Activated CD8-positive, alpha-beta memory T cell treated with anti-CD3 and anti-CD28 coated beads, Interleukin-2, amount 50 U/mL, for 4 hours (primary cell): ENCODE results near the gene KLHL17.
A peak's percentile ranks its signal among the peaks of the same experiment; 100 is the strongest.

Experiments
- DNase-seq: peaks from one replicate; pipeline ENCODE4 v3.0.0-alpha.2; 2020

The KLHL17 gene

DNA sequence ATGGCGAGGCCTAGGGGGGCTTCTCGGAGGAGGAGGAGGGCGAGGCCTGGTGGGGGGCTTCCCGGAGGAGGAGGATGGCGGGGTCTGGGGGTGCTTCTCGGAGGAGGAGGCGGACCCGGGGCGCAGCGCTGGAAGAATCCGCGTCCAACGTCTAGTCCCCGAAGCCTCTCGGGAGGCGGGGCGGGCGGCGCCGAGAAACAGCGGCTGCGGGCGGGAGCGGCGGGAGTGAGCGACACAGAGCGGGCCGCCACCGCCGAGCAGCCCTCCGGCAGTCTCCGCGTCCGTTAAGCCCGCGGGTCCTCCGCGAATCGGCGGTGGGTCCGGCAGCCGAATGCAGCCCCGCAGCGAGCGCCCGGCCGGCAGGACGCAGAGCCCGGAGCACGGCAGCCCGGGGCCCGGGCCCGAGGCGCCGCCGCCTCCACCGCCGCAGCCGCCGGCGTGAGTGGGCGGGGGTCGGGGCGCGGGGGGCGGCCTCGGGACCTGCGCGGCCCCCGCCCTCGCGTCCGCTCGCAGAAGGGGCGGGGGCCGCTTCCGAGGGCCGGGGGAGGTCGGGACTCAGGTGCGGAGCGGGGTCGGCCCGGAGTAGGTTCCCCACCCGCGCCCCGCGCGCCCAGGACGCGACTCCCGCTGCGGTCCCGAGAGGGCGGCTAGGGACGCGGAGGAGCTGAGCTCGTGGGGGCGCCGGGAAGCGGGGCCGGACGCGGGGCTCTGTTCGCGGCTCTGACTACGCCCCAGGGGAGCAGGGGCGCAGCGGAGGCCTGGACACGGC is at the start of gene KLHL17:
Gene KLHL17 (plus strand): TSS at position 222 of the 769 bp plus-strand sequence. CDS start 110 bp downstream, at position 332.
- DNase-seq = peak; percentile 81

DNA sequence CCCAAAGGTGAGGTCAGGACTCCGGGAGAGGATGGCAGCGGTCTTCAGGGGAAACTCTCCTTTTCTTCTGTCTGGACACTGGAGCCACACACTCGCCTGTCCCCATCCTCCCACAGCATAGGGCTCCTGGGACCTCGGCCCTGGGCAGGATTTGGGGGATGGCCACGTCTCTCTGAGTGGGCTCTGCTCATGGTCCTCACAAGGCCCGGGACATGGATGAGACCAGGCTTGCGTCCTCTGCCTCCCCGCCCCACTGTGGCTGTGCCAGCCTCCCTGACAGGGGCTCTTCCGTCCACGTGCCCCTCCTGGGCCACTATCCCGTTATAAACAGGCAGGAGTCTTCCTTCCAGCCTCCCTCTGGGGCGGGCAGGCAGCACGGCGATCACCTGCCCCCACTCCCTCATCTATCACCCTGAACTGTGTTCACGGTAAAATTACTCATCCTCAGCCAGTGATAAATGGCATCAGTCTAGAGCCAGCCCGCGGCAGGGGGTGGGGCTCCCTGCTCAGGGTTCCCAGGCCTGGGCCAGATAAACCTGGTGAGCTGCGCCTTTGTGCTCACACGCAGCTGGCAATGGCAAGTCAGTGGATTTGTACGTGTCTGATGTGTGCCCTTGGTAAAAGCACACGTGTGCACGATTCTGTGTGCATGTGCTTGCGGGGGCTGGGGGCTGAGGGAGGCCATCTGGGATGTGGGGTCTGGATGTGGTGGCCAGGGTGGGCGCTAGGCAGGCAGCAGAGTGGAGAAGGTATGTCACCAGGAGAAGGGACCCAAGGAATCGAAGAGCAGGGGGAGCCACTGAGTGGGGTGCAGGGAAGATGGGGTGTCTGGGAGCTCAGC is 49.3 kb upstream of the KLHL17 start:
- DNase-seq = peak; percentile 16

DNA sequence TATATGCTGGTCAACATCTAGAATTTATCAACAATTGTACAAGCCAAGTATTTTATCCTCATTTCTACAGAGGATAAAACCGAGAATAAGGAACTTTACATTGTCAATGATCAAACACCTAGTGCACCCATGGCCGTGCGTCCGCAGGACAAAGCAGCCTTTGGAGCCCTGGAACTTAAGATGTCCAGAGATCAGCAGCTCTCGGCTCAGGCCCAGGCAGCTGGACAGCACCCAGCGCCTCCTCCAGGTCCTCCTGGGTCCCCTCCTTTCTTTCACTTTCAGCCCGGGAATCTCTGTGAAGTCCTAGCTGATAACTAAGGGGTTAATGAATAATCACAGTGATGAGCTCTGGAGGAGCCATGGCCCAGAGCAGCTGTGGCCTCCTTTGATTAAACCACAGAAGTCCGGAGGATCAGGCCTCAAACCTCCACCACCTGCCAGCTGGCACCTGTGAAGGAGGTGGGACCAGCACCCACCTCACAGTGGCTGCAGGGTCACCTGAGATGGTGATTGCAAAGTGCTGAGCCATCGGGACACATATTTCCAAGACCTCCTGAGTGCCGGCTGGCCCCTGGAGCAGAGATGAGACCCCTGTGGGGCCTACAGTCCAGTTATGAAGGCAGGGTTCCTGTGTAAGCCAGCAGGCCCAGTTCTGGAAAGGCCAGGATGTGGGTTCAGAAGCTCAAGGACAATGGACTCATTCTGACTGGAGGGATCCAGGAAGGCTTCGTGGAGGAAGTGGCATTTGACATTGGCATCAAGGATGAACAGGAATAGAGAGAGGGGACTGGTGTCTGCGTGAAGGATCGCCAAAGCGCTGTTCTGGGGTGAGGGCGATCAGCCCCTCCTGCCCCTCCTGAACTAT is 48.3 kb upstream of the KLHL17 start:
- no peak for DNase-seq

GRCh38 chr1:912740-913301 is 47.6 kb upstream of the KLHL17 start:
- no peak for DNase-seq

DNA sequence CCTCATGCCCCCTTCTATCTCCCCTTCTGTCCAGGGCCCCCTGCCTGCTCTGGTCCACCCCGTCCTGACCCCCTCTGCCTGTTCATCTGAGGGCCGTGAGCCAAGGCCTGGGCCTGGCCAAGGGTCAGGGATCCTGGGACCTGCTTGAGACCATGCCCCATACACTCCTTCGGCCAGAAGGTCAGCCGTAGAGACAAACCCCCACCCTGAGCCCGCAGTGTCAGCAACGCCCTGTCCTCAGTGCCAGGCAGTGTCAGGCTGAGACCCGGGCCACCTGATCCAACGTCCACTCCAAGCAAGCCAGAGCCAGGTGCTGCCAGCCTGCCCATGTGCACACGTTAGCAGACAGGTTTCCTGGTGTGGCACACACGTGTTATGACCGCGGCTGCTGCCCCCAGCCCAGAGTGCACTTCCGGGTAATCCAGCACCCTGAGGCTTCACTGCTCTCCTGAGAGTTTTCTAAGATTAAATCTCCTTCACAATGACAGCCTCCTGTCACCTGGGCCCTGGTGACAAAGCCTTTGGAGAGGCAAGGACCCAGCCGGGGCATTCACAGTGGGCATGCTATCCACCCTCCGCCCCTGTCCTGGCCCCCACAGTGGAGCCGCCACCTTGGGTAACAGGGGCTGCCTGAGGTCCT is 46.8 kb upstream of the KLHL17 start:
- no peak for DNase-seq

GRCh38 chr1:914131-914890 is 46.1 kb upstream of the KLHL17 start:
- no peak for DNase-seq

DNA sequence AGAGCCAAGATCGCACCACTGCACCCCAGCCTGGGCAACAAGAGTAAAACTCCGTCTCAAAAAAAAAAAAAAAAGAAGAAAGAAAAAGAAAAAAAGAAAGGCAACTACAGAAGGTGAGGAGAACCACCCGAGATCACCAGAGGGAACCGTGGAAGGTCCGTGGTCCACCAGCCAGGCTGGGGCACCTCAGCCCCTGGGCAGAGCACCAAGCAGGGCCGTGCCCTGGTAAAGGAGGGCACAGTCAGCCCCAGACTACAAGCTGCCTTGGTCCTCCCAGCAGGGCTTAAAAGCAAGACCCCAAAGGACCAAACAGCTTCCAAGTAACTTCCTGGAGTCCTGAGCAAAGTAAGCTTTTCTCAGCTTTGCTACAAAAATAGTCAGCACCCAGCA is 45.5 kb upstream of the KLHL17 start:
- no peak for DNase-seq

GRCh38 chr1:915295-916172 is 44.9 kb upstream of the KLHL17 start:
- DNase-seq = no peak

GRCh38 chr1:916173-917075 is 44.0 kb upstream of the KLHL17 start:
- DNase-seq = no peak

DNA sequence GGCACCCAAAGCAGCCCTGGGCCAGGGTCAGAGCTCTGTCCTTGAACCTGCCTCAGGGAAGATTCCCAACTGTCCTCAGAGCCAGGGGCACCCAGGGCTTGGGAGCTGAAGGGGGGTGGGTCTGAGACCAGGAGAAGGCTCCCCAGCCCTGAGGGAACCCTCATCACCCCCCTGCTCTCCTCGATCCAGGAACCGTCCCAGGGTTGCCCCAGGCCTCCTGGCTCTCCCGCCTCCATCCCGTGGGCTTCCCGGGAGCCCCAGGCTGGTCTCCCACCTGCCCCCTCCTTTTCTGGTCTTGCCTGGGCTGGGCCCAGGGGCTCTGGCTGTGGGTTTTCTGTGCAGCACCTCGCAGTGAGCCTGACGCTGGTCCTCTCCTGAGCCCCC is 43.3 kb upstream of the KLHL17 start:
- DNase-seq = no peak

- DNase-seq = no peak
Measured at GRCh38 chr1:917466-918091, 42.8 kb upstream of the KLHL17 start.

- DNase-seq = no peak
Measured at GRCh38 chr1:918353-918752, 42.0 kb upstream of the KLHL17 start.

DNA sequence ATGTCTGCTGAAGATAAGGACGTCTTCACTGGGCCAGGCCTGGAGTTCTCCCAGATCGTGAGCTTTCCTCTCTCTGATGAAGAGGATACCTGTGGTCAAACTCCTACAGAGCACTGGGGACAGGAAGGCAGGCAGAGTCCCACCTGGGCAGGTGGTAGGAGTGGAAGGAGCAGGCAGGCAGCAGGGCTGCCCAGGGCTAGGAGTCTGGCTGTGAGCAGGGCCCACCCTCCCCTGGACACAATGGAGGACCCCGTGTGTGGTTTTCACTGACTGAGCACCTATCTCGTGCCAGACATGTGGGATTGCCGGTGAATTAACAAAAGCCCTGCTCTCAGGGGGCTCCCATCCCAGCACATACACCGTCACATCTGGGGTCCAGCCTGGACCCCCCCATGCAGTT is 41.5 kb upstream of the KLHL17 start:
- no peak for DNase-seq

GRCh38 chr1:919271-919872 is 41.0 kb upstream of the KLHL17 start:
- no peak for DNase-seq

GRCh38 chr1:920010-920409 is 40.4 kb upstream of the KLHL17 start:
- no peak for DNase-seq

DNA sequence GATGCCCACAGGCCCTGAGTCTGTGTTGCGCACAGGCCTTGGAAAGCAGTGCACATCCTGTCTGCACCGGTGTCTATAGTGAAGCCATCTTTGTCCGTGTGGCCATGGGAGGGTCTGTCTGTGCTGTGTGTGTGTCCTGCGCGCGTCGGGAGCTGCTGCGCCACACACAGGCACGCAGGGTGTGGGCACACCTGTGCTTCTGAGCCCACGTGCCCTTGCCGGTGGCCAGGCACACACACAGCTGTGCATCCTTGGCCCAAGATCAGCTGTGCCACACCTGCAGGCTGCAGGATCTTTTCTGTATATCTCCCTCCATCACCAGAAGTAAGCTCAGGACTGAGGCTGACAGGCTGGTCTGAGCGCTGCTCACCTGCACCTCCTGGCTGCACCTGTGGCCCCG is 39.9 kb upstream of the KLHL17 start:
- no peak for DNase-seq

- peak; percentile 39 for DNase-seq
Measured at GRCh38 chr1:921011-921837, 39.2 kb upstream of the KLHL17 start.
